Keratinocyte (primary cell): ENCODE measurements around the gene CDK3. TPM values are rescaled to one million over a fixed set of nuclear protein-coding genes. Genes with fewer than 3 reads are reported as not detected.

Source experiments
- DNase-seq: peaks from one replicate; pipeline ENCODE4 v3.0.0-alpha.2; 2011; ENCODE audit warnings: low read depth, missing footprints, low spot score
- FAIRE-seq: peaks from 2 replicates; lab custom pipeline; 2011; peaks lifted over from hg19 to GRCh38; lab: Jason Lieb, UNC
- H2AFZ ChIP-seq: 2 replicates; pipeline ENCODE4 v1.6.0; 2012; ENCODE audit warnings: low read length, control low read depth, inconsistent platforms; ENCODE audit not compliant: control insufficient read depth
- H3K27ac ChIP-seq: 2 replicates; pipeline ENCODE4 v1.5.1; 2011; ENCODE audit warnings: low read length; ENCODE audit not compliant: control insufficient read depth, insufficient read depth
- H3K27me3 ChIP-seq: 3 replicates; pipeline ENCODE4 v1.6.0; 2011; ENCODE audit warnings: low read length; ENCODE audit not compliant: control insufficient read depth, insufficient read depth; ENCODE audit errors: extremely low read depth
- H3K36me3 ChIP-seq, 2 experiments: 2 replicates in 1 of 2; 3 replicates in 1 of 2; pipeline ENCODE4 v1.5.1; 2011; ENCODE audit warnings: low read length in 2 of 2, mild to moderate bottlenecking in 1 of 2; ENCODE audit not compliant: control insufficient read depth in 2 of 2, insufficient read depth in 2 of 2; ENCODE audit errors: extremely low read depth in 1 of 2
- H3K4me1 ChIP-seq: 3 replicates; pipeline ENCODE4 v1.5.1; 2011; ENCODE audit warnings: low read length; ENCODE audit not compliant: control insufficient read depth, insufficient read depth; ENCODE audit errors: extremely low read depth
- H3K4me2 ChIP-seq: 3 replicates; pipeline ENCODE4 v1.6.0; 2011; ENCODE audit warnings: low read depth, low read length; ENCODE audit not compliant: control insufficient read depth, insufficient read depth; ENCODE audit errors: extremely low read depth
- H3K4me3 ChIP-seq, 3 experiments: fragments of 200-600 bp in 1 of 3; sonication (generic) in 1 of 3; 2 replicates in 2 of 3; 3 replicates in 1 of 3; pipeline ENCODE4 v1.5.1; 2011 to 2016; ENCODE audit warnings: low read length in 3 of 3, mild to moderate bottlenecking in 3 of 3, control low read depth in 2 of 3, inconsistent platforms in 1 of 3, low read depth in 1 of 3, mixed read lengths in 1 of 3, mixed run types in 1 of 3, moderate library complexity in 1 of 3; ENCODE audit not compliant: control insufficient read depth in 2 of 3, insufficient read depth in 2 of 3; ENCODE audit errors: extremely low read depth in 1 of 3
- H3K79me2 ChIP-seq: 2 replicates; pipeline ENCODE4 v1.6.0; 2012; ENCODE audit warnings: low read length; ENCODE audit not compliant: control insufficient read depth, insufficient read depth
- H3K9ac ChIP-seq: 3 replicates; pipeline ENCODE4 v1.6.0; 2011; ENCODE audit warnings: low read length; ENCODE audit not compliant: control insufficient read depth, insufficient read depth; ENCODE audit errors: extremely low read depth
- H3K9me1 ChIP-seq: 3 replicates; pipeline ENCODE4 v1.6.0; 2011; ENCODE audit warnings: low read length; ENCODE audit not compliant: control insufficient read depth, insufficient read depth; ENCODE audit errors: extremely low read depth
- H3K9me3 ChIP-seq: 2 replicates; pipeline ENCODE4 v1.5.1; 2012; ENCODE audit warnings: low read depth, low read length; ENCODE audit not compliant: control insufficient read depth
- H4K20me1 ChIP-seq: 3 replicates; pipeline ENCODE4 v1.6.0; 2011; ENCODE audit warnings: low read length; ENCODE audit not compliant: control insufficient read depth, insufficient read depth; ENCODE audit errors: extremely low read depth
- CTCF ChIP-seq, 3 experiments: IDR thresholded peaks in 1 of 3; conservative IDR thresholded peaks in 1 of 3; optimal IDR thresholded peaks in 1 of 3; 2 replicates in 2 of 3; 3 replicates in 1 of 3; pipeline versions ENCODE3 to v1.5.1; 2011; ENCODE audit warnings: low read length in 3 of 3, mild to moderate bottlenecking in 3 of 3, moderate library complexity in 2 of 3, control low read depth in 1 of 3, inconsistent platforms in 1 of 3; ENCODE audit not compliant: insufficient read depth in 2 of 3; ENCODE audit errors: extremely low read depth in 1 of 3
- EZH2 ChIP-seq: IDR thresholded peaks from one replicate; pipeline ENCODE4 v1.6.1; 2012; ENCODE audit warnings: inconsistent platforms, mild to moderate bottlenecking, low read length, moderate library complexity
- dilution Hi-C: fragments of 300-500 bp; cut with MboI; formaldehyde crosslinking; loops from one replicate; pipeline ENCODE4 v1.7.0; 2020; ENCODE audit warnings: low sequenced_read_pairs; ENCODE audit not compliant: extremely low pct_ligation_motif_present
- polyA plus RNA-seq, 5 experiments: library from polyadenylated mRNA; depleted of rRNA in 3 of 5; stranded (reverse) in 3 of 5; stranded (forward) in 1 of 5; unstranded in 1 of 5; fragments of >200 nt; gene quantifications; 1 replicate in 1 of 5; 2 replicates in 3 of 5; 3 replicates in 1 of 5; pipeline versions ENCODE4 v1.2.1 to v1.2.3, GENCODE V29; 2011 to 2012; ENCODE audit warnings: missing spikeins in 2 of 5, low read depth in 1 of 5, low replicate concordance in 1 of 5

CDK3 gene
- polyA plus RNA-seq, 1 donor (not counting 4 experiments of a cell fraction or from before 2014, with no cell fraction given): 1.8 TPM

GRCh38 chr17:76038050-76038449 lies 37.4 kb downstream of the CDK3 start:
- Histone ChIP-seq H3K9ac (no peak overlapping the region), H3K4me3 (no peak overlapping the region), H3K9me3 (no peaks in the 10 kb centered on the region), H2AFZ (no peak overlapping the region), H3K4me1 (no peaks in the 10 kb centered on the region), H3K27me3 (no peaks in the 10 kb centered on the region), H3K9me1 (no peaks in the 10 kb centered on the region), H3K27ac (no peak overlapping the region), H3K79me2 (no peaks in the 10 kb centered on the region), H3K36me3 (peaks cover 29 to 43% of the 10 kb centered on the region in 2 experiments), H3K4me2 (no peak overlapping the region), H4K20me1 (no peaks in the 10 kb centered on the region)
- FAIRE-seq: no peak
- dilution Hi-C loops: no loop called here
- TF ChIP-seq CTCF (optimal IDR thresholded peaks at IDR 0.05 in 1 of 3, IDR thresholded peaks at IDR 0.05 in 1 of 3, conservative IDR thresholded peaks at IDR 0.05 in 1 of 3; ENCODE audit: extremely low read depth in 1 of 3, insufficient read depth in 2 of 3, low read length in 3 of 3) (no peak), EZH2 (no peak)
- no peak for DNase-seq

- H2AFZ ChIP-seq: no peak overlapping the region
- no peaks in the 10 kb centered on the region for H3K79me2 ChIP-seq
- H3K4me3 ChIP-seq: no peak overlapping the region
- H3K27ac ChIP-seq: no peak overlapping the region
- FAIRE-seq (no peak), DNase-seq (no peak)
- H3K27me3 ChIP-seq: no peaks in the 10 kb centered on the region
- H3K4me1 ChIP-seq: no peaks in the 10 kb centered on the region
- no peaks in the 10 kb centered on the region for H3K9me1 ChIP-seq
- TF ChIP-seq CTCF (optimal IDR thresholded peaks at IDR 0.05 in 1 of 3, IDR thresholded peaks at IDR 0.05 in 1 of 3, conservative IDR thresholded peaks at IDR 0.05 in 1 of 3; ENCODE audit: extremely low read depth in 1 of 3, insufficient read depth in 2 of 3, low read length in 3 of 3) (no peak), EZH2 (no peak)
- no peak overlapping the region for H3K4me2 ChIP-seq
- H3K9ac ChIP-seq: no peak overlapping the region
- no peaks in the 10 kb centered on the region for H4K20me1 ChIP-seq
- peaks cover 39 to 54% of the 10 kb centered on the region in 2 experiments for H3K36me3 ChIP-seq
- dilution Hi-C loops: no loop called here
- no peaks in the 10 kb centered on the region for H3K9me3 ChIP-seq
These were observed 38.5 kb downstream of the CDK3 start for GRCh38 chr17:76039121-76039520.
